HCT116 (cell line): ENCODE measurements around the gene MYOT. TPM values are rescaled to one million over a fixed set of nuclear protein-coding genes. Genes with fewer than 3 reads are reported as not detected.

Experiments
- ATAC-seq: fragments of 200-7000 bp; cut with Tn5 transposase; 2 replicates; pipeline ENCODE4 v1.9.1; 2020; ENCODE audit warnings: mild to moderate bottlenecking, moderate library complexity
- BruUV-seq: library from RNA; stranded (reverse); fragments of 400-500 nt; replicated peaks from 2 replicates; lab custom pipeline; 2021; lab: Mats Ljungman, UMichigan
- CTCF ChIA-PET: fragments of 300-600 bp; sonication (Branson Sonifier 250); formaldehyde crosslinking; loops from one replicate; lab custom pipeline; 2021; ENCODE audit warnings: antibody characterized with exemption; lab: Charles Lee
- POLR2A ChIA-PET: fragments of 300-600, 350-600 bp; sonication (Branson Sonifier 250); formaldehyde crosslinking; loops from one replicate; lab custom pipeline; 2021; ENCODE audit warnings: antibody characterized with exemption; lab: Charles Lee
- RAD21 ChIA-PET, 2 experiments: fragments of 300-600 bp; sonication (Branson Sonifier 250); formaldehyde crosslinking; loops; one replicate each; lab custom pipeline; 2023; ENCODE audit warnings: low total read pairs in 2 of 2; ENCODE audit not compliant: uncharacterized antibody in 2 of 2, unreplicated experiment in 2 of 2, low non-redundant PET in 1 of 2; lab: Charles Lee
- DNase-seq: peaks from one replicate; pipeline ENCODE4 v3.0.0-alpha.2; 2010; ENCODE audit warnings: low read depth, low spot score
- H2AFZ ChIP-seq: fragments of 200-600 bp; shearing (Covaris generic), sonication (generic); 2 replicates; pipeline ENCODE4 v1.6.1; 2017; ENCODE audit warnings: low read depth, mixed run types, mixed read lengths, antibody characterized with exemption, low read length; ENCODE audit not compliant: poor library complexity, severe bottlenecking
- H3K27ac ChIP-seq: 2 replicates; pipeline ENCODE4 v1.5.1; 2012; ENCODE audit warnings: low read depth, low read length
- H3K27me3 ChIP-seq: fragments of 200-600 bp; sonication (generic); 2 replicates; pipeline ENCODE4 v1.6.1; 2016; ENCODE audit warnings: mixed run types, low read length, mixed read lengths; ENCODE audit not compliant: insufficient read depth
- H3K36me3 ChIP-seq, 2 experiments: fragments of 200-500 bp in 1 of 2; fragments of 200-600 bp in 1 of 2; sonication (Bioruptor generic) in 1 of 2; sonication (generic) in 1 of 2; 2 replicates each; pipeline versions ENCODE4 v1.5.1 to v1.6.1; 2014 to 2016; ENCODE audit warnings: low read length in 2 of 2, inconsistent platforms in 1 of 2, mixed read lengths in 1 of 2, mixed run types in 1 of 2; ENCODE audit not compliant: insufficient read depth in 2 of 2, control insufficient read depth in 1 of 2
- H3K4me1 ChIP-seq, 2 experiments: fragments of 200-600 bp in 1 of 2; sonication (generic) in 1 of 2; 2 replicates each; pipeline versions ENCODE4 v1.5.1 to v1.6.1; 2012 to 2017; ENCODE audit warnings: low read length in 2 of 2, inconsistent platforms in 1 of 2, mild to moderate bottlenecking in 1 of 2, mixed read lengths in 1 of 2, mixed run types in 1 of 2, moderate library complexity in 1 of 2; ENCODE audit not compliant: insufficient read depth in 2 of 2, control insufficient read depth in 1 of 2
- H3K4me2 ChIP-seq: fragments of 200-600 bp; sonication (generic); 2 replicates; pipeline ENCODE4 v1.6.1; 2017; ENCODE audit warnings: mixed run types, low read length, mixed read lengths
- H3K4me3 ChIP-seq, 2 experiments: fragments of 200-600 bp in 1 of 2; sonication (generic) in 1 of 2; replicated peaks in 1 of 2; 2 replicates each; pipeline ENCODE4 v1.5.1; 2011 to 2016; ENCODE audit warnings: low read length in 2 of 2, control low read depth in 1 of 2, low read depth in 1 of 2, mild to moderate bottlenecking in 1 of 2, mixed read lengths in 1 of 2, mixed run types in 1 of 2
- H3K79me2 ChIP-seq: fragments of 200-600 bp; sonication (generic); 2 replicates; pipeline ENCODE4 v1.6.1; 2017; ENCODE audit warnings: mild to moderate bottlenecking, mixed run types, low read length, moderate library complexity, mixed read lengths; ENCODE audit not compliant: insufficient read depth
- H3K9ac ChIP-seq: fragments of 200-600 bp; sonication (generic); 2 replicates; pipeline ENCODE4 v1.6.1; 2016; ENCODE audit warnings: low read length, mixed read lengths
- H3K9me2 ChIP-seq: fragments of 200-600 bp; sonication (generic), shearing (Covaris generic); 2 replicates; pipeline ENCODE4 v1.6.1; 2017; ENCODE audit warnings: mixed run types, mild to moderate bottlenecking, moderate library complexity; ENCODE audit not compliant: insufficient read depth
- H3K9me3 ChIP-seq, 2 experiments: fragments of 200-500 bp in 1 of 2; fragments of 200-600 bp in 1 of 2; sonication (Bioruptor generic) in 1 of 2; sonication (generic) in 1 of 2; 2 replicates each; pipeline ENCODE4 v1.6.1; 2014 to 2017; ENCODE audit warnings: low read length in 2 of 2, mixed read lengths in 2 of 2, inconsistent platforms in 1 of 2, low read depth in 1 of 2, mild to moderate bottlenecking in 1 of 2, mixed run types in 1 of 2, moderate library complexity in 1 of 2; ENCODE audit not compliant: control insufficient read depth in 1 of 2, insufficient read depth in 1 of 2
- H4K20me1 ChIP-seq: fragments of 200-600 bp; sonication (generic), shearing (Covaris generic); 2 replicates; pipeline ENCODE4 v1.6.1; 2017; ENCODE audit warnings: mixed run types, mild to moderate bottlenecking, moderate library complexity; ENCODE audit not compliant: insufficient read depth
- CBX3 ChIP-seq: IDR thresholded peaks from 2 replicates; pipeline ENCODE4 v1.6.1; 2012; ENCODE audit warnings: low read depth
- CEBPB ChIP-seq: IDR thresholded peaks from 2 replicates; pipeline ENCODE4 v1.6.1; 2012; ENCODE audit warnings: low read depth
- EGR1 ChIP-seq: IDR thresholded peaks from 2 replicates; pipeline ENCODE4 v1.6.1; 2012; ENCODE audit warnings: low read depth
- ELF1 ChIP-seq: IDR thresholded peaks from 2 replicates; pipeline ENCODE4 v1.6.1; 2012; ENCODE audit warnings: low read depth, borderline replicate concordance
- EZH2 ChIP-seq: fragments of 200-600 bp; sonication (generic); IDR thresholded peaks from 2 replicates; pipeline ENCODE4 v1.6.1; 2017; ENCODE audit warnings: antibody characterized with exemption, mixed run types
- EZH2phosphoT487 ChIP-seq: fragments of 200-600 bp; IDR thresholded peaks from 2 replicates; pipeline ENCODE4 v1.6.1; 2018; ENCODE audit warnings: antibody characterized with exemption, borderline replicate concordance
- FOSL1 ChIP-seq: IDR thresholded peaks from 2 replicates; pipeline ENCODE4 v1.6.1; 2012; ENCODE audit warnings: low read depth
- MAX ChIP-seq: IDR thresholded peaks from 2 replicates; pipeline ENCODE4 v1.6.1; 2012
- POLR2A ChIP-seq: IDR thresholded peaks from 2 replicates; pipeline ENCODE4 v1.7.0; 2011; ENCODE audit warnings: borderline replicate concordance; ENCODE audit not compliant: insufficient read depth, insufficient read length; ENCODE audit errors: extremely low read depth
- POLR2AphosphoS5 ChIP-seq: IDR thresholded peaks from 2 replicates; pipeline ENCODE4 v1.6.1; 2011; ENCODE audit warnings: mild to moderate bottlenecking, low read depth, low read length, moderate library complexity
- RAD21 ChIP-seq: IDR thresholded peaks from 2 replicates; pipeline ENCODE4 v1.6.1; 2012; ENCODE audit warnings: low read depth, mild to moderate bottlenecking
- SIN3A ChIP-seq: IDR thresholded peaks from 2 replicates; pipeline ENCODE4 v1.6.1; 2012; ENCODE audit warnings: low read depth
- SP1 ChIP-seq: IDR thresholded peaks from 2 replicates; pipeline ENCODE4 v1.6.1; 2012; ENCODE audit warnings: low read depth
- SRF ChIP-seq: IDR thresholded peaks from 2 replicates; pipeline ENCODE4 v1.6.1; 2012; ENCODE audit warnings: low read depth
- TCF7L2 ChIP-seq: IDR thresholded peaks from 2 replicates; pipeline ENCODE4 v1.7.0; 2011; ENCODE audit warnings: borderline replicate concordance, inconsistent platforms; ENCODE audit not compliant: insufficient read depth, insufficient read length; ENCODE audit errors: extremely low read depth
- ZFX ChIP-seq: fragments of 450-650 bp; IDR thresholded peaks from 2 replicates; pipeline ENCODE4 v1.6.1; 2017
- ZNF274 ChIP-seq: fragments of 200-500 bp; sonication (Bioruptor generic); IDR thresholded peaks from 2 replicates; pipeline ENCODE4 v1.6.1; 2014; ENCODE audit warnings: mild to moderate bottlenecking, low read depth, low read length, inconsistent platforms
- intact Hi-C: fragments of 100-400 bp; cut with micrococcal nuclease; formaldehyde crosslinking; loops from 2 replicates; pipeline ENCODE4 v1.10.0; 2022
- total RNA-seq: library from RNA; stranded (reverse); gene quantifications from one replicate; pipeline ENCODE4 v1.2.1, GENCODE V29; 2021; ENCODE audit not compliant: unreplicated experiment
- TF ChIP-seq, protein P1 (sequence below), 3 experiments: fragments of 200-600 bp in 1 of 3; sonication (generic) in 1 of 3; IDR thresholded peaks in 2 of 3; conservative IDR thresholded peaks in 1 of 3; 2 replicates each; pipeline ENCODE4 v1.5.1; 2012 to 2017; ENCODE audit warnings: low read depth in 2 of 3, low read length in 2 of 3, antibody characterized with exemption in 1 of 3, borderline replicate concordance in 1 of 3, control low read depth in 1 of 3, mild to moderate bottlenecking in 1 of 3, mixed read lengths in 1 of 3, mixed run types in 1 of 3, moderate library complexity in 1 of 3; ENCODE audit not compliant: insufficient read depth in 1 of 3
- TF ChIP-seq, protein P2 (sequence below): IDR thresholded peaks from 2 replicates; pipeline ENCODE4 v1.6.1; 2011; ENCODE audit warnings: mild to moderate bottlenecking, low read length, moderate library complexity; ENCODE audit not compliant: insufficient replicate concordance; ENCODE audit errors: extremely low read depth

MYOT gene
- total RNA-seq, 1 experiment from 2014 or later: not detected

DNA sequence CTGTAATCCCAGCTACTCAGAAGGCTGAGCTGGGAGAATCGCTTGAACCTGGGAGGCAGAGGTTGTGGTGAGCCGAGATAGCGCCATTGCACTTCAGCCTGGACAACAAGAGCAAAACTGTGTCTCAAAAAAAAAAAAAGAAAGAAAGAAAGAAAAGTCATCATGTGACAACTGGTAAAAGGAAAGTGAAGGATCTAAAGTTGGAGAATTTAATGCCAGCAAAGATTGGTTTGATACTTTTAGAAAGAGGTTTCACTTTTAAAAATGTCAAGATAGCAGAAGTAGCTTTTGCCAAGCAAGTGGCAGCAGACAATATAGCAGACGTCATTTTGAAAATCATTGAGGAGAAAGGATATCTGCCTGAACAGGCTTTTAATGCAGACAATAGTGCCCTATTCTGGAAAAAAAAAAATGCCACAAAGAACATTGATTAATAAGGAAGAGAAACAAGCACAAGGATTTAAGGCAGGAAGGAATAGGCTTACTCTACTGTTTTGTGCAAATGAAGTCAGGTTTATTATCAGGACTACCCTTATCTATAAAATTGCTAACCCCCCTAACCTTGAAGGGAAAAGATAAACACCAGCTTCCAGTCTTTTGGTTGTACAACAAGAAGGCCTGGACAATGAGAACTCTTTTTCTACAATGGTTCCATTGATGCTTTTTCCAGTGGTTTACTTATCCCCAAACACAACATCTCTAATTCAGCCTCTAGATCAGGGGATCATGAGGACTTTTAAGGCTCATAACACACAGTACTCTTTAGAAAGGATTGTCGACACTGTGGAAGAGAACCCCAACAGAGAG lies 33.6 kb downstream of the MYOT start:
- no peaks in the 10 kb centered on the region; the same call in none of the 2 replicates for H3K9me2 ChIP-seq
- ChIA-PET CTCF (no interaction called here), RAD21 (no interaction called here), POLR2A (no interaction called here)
- H3K4me1 ChIP-seq: no peaks in the 10 kb centered on the region
- intact Hi-C loops: no loop called here
- ATAC-seq: no peak
- H3K27ac ChIP-seq: no peak overlapping the region
- no peak overlapping the region for H3K4me3 ChIP-seq
- no peak overlapping the region for H2AFZ ChIP-seq
- no peak overlapping the region for H3K4me2 ChIP-seq
- no peaks in the 10 kb centered on the region for H3K9me3 ChIP-seq
- no TSS peak for BruUV-seq
- TF ChIP-seq SRF (no peak), ZNF274 (no peak), EGR1 (no peak), SP1 (no peak), EZH2 (no peak), FOSL1 (no peak), POLR2A (no peak), ZFX (no peak), MAX (no peak), ELF1 (no peak), RAD21 (no peak), CEBPB (no peak), EZH2phosphoT487 (no peak), SIN3A (no peak), POLR2AphosphoS5 (no peak), TCF7L2 (no peak), CBX3 (no peak)
- TF ChIP-seq, protein P1, sequence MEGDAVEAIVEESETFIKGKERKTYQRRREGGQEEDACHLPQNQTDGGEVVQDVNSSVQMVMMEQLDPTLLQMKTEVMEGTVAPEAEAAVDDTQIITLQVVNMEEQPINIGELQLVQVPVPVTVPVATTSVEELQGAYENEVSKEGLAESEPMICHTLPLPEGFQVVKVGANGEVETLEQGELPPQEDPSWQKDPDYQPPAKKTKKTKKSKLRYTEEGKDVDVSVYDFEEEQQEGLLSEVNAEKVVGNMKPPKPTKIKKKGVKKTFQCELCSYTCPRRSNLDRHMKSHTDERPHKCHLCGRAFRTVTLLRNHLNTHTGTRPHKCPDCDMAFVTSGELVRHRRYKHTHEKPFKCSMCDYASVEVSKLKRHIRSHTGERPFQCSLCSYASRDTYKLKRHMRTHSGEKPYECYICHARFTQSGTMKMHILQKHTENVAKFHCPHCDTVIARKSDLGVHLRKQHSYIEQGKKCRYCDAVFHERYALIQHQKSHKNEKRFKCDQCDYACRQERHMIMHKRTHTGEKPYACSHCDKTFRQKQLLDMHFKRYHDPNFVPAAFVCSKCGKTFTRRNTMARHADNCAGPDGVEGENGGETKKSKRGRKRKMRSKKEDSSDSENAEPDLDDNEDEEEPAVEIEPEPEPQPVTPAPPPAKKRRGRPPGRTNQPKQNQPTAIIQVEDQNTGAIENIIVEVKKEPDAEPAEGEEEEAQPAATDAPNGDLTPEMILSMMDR (IDR thresholded peaks at IDR 0.05 in 2 of 3, conservative IDR thresholded peaks at IDR 0.05 in 1 of 3; ENCODE audit: borderline replicate concordance in 1 of 3, insufficient read depth in 1 of 3, low read depth in 2 of 3, low read length in 2 of 3): no peak
- TF ChIP-seq, protein P2, sequence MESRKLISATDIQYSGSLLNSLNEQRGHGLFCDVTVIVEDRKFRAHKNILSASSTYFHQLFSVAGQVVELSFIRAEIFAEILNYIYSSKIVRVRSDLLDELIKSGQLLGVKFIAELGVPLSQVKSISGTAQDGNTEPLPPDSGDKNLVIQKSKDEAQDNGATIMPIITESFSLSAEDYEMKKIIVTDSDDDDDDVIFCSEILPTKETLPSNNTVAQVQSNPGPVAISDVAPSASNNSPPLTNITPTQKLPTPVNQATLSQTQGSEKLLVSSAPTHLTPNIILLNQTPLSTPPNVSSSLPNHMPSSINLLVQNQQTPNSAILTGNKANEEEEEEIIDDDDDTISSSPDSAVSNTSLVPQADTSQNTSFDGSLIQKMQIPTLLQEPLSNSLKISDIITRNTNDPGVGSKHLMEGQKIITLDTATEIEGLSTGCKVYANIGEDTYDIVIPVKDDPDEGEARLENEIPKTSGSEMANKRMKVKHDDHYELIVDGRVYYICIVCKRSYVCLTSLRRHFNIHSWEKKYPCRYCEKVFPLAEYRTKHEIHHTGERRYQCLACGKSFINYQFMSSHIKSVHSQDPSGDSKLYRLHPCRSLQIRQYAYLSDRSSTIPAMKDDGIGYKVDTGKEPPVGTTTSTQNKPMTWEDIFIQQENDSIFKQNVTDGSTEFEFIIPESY: no peak
- no peaks in the 10 kb centered on the region for H3K79me2 ChIP-seq
- H3K27me3 ChIP-seq: no peaks in the 10 kb centered on the region
- no peaks in the 10 kb centered on the region for H4K20me1 ChIP-seq
- no peak for DNase-seq
- H3K36me3 ChIP-seq: no peaks in the 10 kb centered on the region
- H3K9ac ChIP-seq: no peak overlapping the region
